ENCODE results near the gene TEX29.

TEX29 gene

DNA sequence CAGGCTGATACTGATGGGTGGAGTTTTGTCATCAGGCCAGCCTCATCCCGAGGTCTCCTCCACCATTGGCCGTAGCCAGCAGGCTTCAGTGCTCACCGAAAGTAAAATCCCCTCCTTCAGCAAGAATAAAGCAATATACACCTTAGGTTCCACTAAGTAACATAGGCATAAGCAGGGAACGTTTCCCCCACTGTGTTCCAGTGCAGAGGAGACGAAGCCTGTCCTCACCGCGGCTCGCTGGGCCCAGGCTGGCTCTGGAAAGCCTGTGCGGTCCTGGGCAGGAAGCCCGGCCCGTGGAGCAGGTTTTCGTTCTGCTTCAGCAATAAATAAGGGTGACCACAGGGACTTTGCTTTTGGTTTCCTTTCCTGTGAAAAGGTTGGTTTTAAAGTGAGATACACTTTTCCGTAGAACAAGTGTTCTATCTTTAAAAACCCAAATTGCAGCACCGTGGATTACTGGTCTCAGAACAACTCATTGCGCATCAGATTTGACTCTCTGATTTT is 16.3 kb upstream of the TEX29 start:
- no peaks in the 10 kb centered on the region for H3K27me3 Mint-ChIP-seq (ENCODE audit: low read depth)
- no peak overlapping the region for H3K27ac Mint-ChIP-seq
- peaks cover 1% of the 10 kb centered on the region for H3K9me3 Mint-ChIP-seq
- H3K4me1 Mint-ChIP-seq = peaks cover 10% of the 10 kb centered on the region
- peaks cover 78% of the 10 kb centered on the region for H3K36me3 Mint-ChIP-seq (ENCODE audit: low read depth)
- TF ChIP-seq, protein P1, sequence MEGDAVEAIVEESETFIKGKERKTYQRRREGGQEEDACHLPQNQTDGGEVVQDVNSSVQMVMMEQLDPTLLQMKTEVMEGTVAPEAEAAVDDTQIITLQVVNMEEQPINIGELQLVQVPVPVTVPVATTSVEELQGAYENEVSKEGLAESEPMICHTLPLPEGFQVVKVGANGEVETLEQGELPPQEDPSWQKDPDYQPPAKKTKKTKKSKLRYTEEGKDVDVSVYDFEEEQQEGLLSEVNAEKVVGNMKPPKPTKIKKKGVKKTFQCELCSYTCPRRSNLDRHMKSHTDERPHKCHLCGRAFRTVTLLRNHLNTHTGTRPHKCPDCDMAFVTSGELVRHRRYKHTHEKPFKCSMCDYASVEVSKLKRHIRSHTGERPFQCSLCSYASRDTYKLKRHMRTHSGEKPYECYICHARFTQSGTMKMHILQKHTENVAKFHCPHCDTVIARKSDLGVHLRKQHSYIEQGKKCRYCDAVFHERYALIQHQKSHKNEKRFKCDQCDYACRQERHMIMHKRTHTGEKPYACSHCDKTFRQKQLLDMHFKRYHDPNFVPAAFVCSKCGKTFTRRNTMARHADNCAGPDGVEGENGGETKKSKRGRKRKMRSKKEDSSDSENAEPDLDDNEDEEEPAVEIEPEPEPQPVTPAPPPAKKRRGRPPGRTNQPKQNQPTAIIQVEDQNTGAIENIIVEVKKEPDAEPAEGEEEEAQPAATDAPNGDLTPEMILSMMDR (IDR thresholded peaks at IDR 0.05; ENCODE audit: unreplicated experiment in 3 of 3) = no peak
- H3K4me3 Mint-ChIP-seq = no peak overlapping the region

DNA sequence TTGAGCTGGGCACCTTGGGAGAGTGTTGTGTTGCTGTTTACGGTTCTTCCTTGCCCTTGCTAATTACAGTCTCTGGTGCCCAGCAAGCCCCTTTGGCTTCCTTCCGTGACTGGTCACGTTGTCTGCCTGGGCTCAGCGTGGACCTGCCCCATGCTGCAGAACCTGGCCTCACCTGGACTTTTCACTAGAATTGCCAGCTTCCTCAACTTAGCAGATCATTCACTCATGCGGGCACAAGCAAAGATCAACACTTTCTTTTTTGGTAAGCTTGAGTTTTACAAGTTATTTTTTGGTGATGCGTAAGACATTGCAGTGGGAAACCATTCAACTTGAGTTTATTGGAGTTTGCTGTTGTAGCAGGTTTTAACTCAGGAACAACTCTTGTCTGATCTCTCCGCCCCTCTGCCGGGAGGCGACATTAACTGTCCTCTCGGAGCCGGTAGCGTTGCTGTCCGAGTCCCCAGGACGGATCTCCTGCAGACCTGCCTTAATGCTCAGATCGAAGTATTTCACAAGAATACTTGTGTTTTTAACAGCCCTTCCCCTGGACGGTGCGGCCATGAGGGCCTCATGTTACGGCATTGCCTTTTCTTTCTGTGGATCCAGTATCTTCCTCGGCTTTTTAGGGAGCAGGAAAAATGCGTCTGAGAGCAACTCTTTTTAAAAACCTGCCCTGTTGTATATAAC is 15.7 kb upstream of the TEX29 start:
- TF ChIP-seq, protein P1 (IDR thresholded peaks at IDR 0.05; ENCODE audit: unreplicated experiment in 3 of 3) = no peak
- Mint-ChIP-seq H3K4me3 (no peak overlapping the region), H3K27ac (no peak overlapping the region), H3K36me3 (ENCODE audit: low read depth) (peaks cover 85% of the 10 kb centered on the region), H3K9me3 (peaks cover 8% of the 10 kb centered on the region), H3K4me1 (peaks cover 10% of the 10 kb centered on the region), H3K27me3 (ENCODE audit: low read depth) (no peaks in the 10 kb centered on the region)

DNA sequence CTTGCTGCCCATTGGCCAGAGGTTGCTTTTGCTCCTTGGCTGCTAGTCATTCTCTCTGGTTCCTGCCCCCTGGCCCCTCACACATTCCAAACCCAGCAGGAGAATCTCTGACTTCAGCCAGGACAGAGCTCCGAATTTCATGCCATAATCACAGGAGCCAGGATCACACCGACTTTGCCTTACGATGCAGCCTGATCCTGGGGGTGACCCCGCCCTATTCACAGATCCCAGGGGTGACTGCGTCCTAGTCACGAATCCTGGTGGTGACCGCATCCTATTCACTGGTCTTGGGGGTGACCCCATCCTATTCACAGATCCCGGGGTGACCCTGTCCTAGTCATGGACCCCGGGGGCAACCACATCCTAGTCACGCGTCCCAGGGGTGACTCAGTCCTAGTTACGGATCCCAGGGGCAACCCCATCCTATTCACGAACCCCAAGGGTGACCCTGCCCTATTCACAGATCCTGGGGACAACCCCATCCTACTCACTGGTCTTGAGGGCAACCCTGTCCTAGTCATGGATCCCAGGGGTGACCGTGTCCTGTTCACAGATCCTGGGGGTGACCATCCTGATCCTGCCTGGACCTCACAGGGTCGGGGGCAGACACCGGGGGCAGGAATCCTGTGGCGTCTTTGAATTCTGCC is 7.4 kb upstream of the TEX29 start:
- H3K4me3 Mint-ChIP-seq = no peak overlapping the region

DNA sequence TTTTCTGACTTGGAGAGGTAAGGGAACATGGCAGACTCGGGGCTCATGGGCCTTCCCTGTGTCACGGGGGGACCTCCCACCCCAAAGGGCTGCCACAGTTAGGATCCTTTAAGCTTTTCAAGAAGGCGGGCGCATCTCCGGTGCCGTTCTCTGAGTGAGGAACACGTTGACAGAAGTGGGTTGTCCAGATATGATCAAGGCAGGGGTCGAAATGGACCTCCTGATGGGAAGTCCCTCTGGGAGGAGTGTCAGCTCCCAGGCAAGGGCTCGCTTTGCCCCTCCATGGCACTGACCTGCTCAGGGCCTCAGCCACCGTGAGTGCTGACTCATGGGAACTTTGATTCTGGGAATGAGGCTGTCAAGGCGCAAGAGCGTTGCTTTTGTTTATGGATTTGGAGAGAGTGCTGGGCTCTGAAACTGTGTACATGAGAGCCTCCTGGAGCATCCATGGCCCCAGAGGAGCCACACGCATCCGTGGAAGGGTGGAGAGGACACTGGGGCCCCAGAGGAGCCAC is 6.5 kb upstream of the TEX29 start:
- TF ChIP-seq, protein P1 (IDR thresholded peaks at IDR 0.05; ENCODE audit: unreplicated experiment in 3 of 3) = no peak
- Mint-ChIP-seq H3K27ac (no peak overlapping the region), H3K4me1 (no peaks in the 10 kb centered on the region), H3K36me3 (ENCODE audit: low read depth) (peaks cover 60% of the 10 kb centered on the region), H3K4me3 (no peak overlapping the region), H3K27me3 (ENCODE audit: low read depth) (no peaks in the 10 kb centered on the region), H3K9me3 (peaks cover 34% of the 10 kb centered on the region)

More for the DNA sequence above, 7.4 kb upstream of the TEX29 start:
- TF ChIP-seq, protein P1 (IDR thresholded peaks at IDR 0.05; ENCODE audit: unreplicated experiment in 3 of 3) = no peak
- Mint-ChIP-seq H3K9me3 (peaks cover 34% of the 10 kb centered on the region), H3K27me3 (ENCODE audit: low read depth) (no peaks in the 10 kb centered on the region), H3K27ac (no peak overlapping the region), H3K4me1 (no peaks in the 10 kb centered on the region), H3K36me3 (ENCODE audit: low read depth) (peaks cover 69% of the 10 kb centered on the region)

DNA sequence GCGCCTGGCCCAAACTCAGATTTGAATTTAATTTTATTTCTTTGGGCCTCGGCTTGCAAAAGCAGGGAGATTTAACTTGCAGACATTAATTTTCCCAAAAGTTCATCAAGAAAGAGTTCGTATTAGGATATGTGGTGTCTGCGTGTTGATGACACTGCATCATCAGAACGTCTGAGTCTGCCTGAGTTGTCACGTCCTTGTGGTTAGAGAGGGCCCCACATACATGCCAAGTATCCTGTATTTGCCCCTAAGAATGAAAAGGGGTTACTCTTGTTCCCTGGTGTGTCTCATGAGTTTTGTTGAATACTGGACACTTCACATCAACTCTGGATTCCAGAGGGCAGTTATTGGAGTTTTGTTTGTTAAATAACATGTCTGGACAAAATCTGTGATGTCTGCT is 5.6 kb upstream of the TEX29 start:
- Mint-ChIP-seq H3K4me1 (no peaks in the 10 kb centered on the region), H3K36me3 (ENCODE audit: low read depth) (peaks cover 51% of the 10 kb centered on the region), H3K9me3 (peaks cover 25% of the 10 kb centered on the region), H3K27ac (no peak overlapping the region), H3K27me3 (ENCODE audit: low read depth) (no peaks in the 10 kb centered on the region), H3K4me3 (no peak overlapping the region)
- TF ChIP-seq, protein P1 (IDR thresholded peaks at IDR 0.05; ENCODE audit: unreplicated experiment in 3 of 3) = no peak

Data from nephron (organoid).